Sigmoid colon (tissue), 4 donors: ENCODE data around the gene ANKS1A.
A peak's percentile ranks its signal among the peaks of the same experiment; 100 is the strongest.

ENCODE experiments used
- CTCF ChIP-seq, 4 experiments: fragments of 450-650 bp in 3 of 4; fragments of 200-600 bp in 1 of 4; IDR thresholded peaks; one replicate each; pipeline ENCODE4 v1.5.1; 2016 to 2019; ENCODE audit warnings: antibody characterized with exemption in 4 of 4, mild to moderate bottlenecking in 3 of 4, moderate library complexity in 2 of 4
- EP300 ChIP-seq, 4 donors: sonication (generic); formaldehyde crosslinking; IDR thresholded peaks; one replicate each; pipeline ENCODE4 v1.6.1; 2017; ENCODE audit warnings: antibody characterized with exemption in 4 of 4
- POLR2A ChIP-seq, 2 donors: fragments of 450-650 bp; IDR thresholded peaks; one replicate each; pipeline ENCODE4 v1.6.1; 2016; ENCODE audit warnings: antibody characterized with exemption in 2 of 2, mild to moderate bottlenecking in 2 of 2, moderate library complexity in 2 of 2
- POLR2AphosphoS5 ChIP-seq, 4 donors: sonication (generic); formaldehyde crosslinking; IDR thresholded peaks; one replicate each; pipeline ENCODE4 v1.6.1; 2017; ENCODE audit warnings: antibody characterized with exemption in 4 of 4

GRCh38 chr6:35040398-35040797 lies 151.3 kb downstream of the ANKS1A start:
- TF ChIP-seq CTCF (IDR thresholded peaks at IDR 0.05) (no peak), POLR2AphosphoS5 (IDR thresholded peaks at IDR 0.05) (peak in 2 of 4 donors; percentile 13 to 33), POLR2A (IDR thresholded peaks at IDR 0.05) (no peak), EP300 (IDR thresholded peaks at IDR 0.05) (no peak)
